ENCODE measurements around the gene MBOAT1. TPM values are rescaled to one million over a fixed set of nuclear protein-coding genes. Genes with fewer than 3 reads are reported as not detected.

MBOAT1 gene
- total RNA-seq, 4 donors from 2014 or later, result 9.6 to 24.3 (median 12.6) TPM

DNA sequence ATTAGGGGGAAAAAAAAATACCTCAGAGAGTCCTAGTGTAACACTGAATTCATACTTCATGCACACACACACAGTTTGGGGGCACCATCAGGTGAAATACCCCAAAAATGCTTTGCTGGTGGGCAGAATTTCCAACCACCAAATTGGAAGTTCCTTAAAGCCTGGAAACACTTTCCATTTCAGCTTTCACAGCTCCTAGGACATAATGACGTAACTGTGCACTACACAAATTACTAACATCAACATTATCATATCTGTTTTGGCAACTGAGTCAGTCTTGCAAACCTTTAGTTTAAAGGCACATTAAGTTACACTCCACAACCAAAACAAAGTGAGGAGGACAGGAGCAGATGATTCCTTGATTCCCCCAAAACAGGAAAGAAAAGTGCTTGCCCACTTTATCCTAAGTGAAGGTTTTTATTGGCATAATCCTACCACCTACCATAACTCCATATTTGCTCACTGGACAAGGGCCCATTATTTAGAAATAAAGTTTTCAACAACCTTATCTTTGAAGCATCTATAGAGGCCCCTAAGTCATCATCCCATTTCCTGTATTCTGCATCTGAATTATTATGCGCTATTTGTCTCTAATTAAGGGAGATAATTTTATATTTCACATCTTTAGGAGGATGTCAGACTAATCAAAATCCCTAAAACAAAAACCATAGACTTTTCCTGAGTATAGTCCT, 3.4 kb downstream of the MBOAT1 start:
- Histone ChIP-seq H3K4me1 (peaks cover 12 to 41% of the 10 kb centered on the region in 2 donors), H3K27me3 (no peaks in the 10 kb centered on the region), H3K27ac (no peak overlapping the region), H3K36me3 (no peaks in the 10 kb centered on the region), H3K4me3 (replicated peaks in 1 of 3) (no peak overlapping the region), H3K9me3 (no peaks in the 10 kb centered on the region)
- intact Hi-C loops (cut with DNase I), result no loop called here
- WGBS, 2 donors, result 81 to 84% methylated on average over 2 of the region's 2 CpGs
- TF ChIP-seq, protein P1, sequence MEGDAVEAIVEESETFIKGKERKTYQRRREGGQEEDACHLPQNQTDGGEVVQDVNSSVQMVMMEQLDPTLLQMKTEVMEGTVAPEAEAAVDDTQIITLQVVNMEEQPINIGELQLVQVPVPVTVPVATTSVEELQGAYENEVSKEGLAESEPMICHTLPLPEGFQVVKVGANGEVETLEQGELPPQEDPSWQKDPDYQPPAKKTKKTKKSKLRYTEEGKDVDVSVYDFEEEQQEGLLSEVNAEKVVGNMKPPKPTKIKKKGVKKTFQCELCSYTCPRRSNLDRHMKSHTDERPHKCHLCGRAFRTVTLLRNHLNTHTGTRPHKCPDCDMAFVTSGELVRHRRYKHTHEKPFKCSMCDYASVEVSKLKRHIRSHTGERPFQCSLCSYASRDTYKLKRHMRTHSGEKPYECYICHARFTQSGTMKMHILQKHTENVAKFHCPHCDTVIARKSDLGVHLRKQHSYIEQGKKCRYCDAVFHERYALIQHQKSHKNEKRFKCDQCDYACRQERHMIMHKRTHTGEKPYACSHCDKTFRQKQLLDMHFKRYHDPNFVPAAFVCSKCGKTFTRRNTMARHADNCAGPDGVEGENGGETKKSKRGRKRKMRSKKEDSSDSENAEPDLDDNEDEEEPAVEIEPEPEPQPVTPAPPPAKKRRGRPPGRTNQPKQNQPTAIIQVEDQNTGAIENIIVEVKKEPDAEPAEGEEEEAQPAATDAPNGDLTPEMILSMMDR (IDR thresholded peaks at IDR 0.05), result no peak
- no peak for TF ChIP-seq POLR2A (IDR thresholded peaks at IDR 0.05)
- no peak for DNase-seq

DNA sequence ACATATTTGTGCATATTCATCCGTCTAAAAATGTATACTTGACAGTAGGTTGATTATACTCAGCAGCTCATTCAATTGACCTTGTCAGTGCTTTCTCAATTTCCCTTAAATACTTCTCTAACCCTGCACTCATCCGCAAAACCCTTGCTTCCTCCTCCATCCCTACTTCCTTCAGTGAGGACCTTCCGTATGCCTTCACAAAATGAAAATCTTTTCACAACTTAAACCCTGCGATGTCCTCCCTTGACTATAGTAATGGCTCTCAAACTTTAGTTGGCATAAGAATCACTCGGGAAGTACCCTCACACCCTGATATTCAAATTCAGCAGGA, 5.2 kb downstream of the MBOAT1 start:
- 88 to 93% methylated on average over 5 of the region's 5 CpGs for WGBS, 2 donors
- intact Hi-C loops (cut with DNase I), result no loop called here
- no peak for DNase-seq
- peaks cover 21 to 50% of the 10 kb centered on the region in 2 donors for H3K4me1 ChIP-seq
- H3K9me3 ChIP-seq, result no peaks in the 10 kb centered on the region
- no peak overlapping the region for H3K27ac ChIP-seq
- no peak for TF ChIP-seq POLR2A (IDR thresholded peaks at IDR 0.05)
- TF ChIP-seq, protein P1 (IDR thresholded peaks at IDR 0.05), result no peak
- no peak overlapping the region for H3K4me3 ChIP-seq (replicated peaks in 1 of 3)
- no peaks in the 10 kb centered on the region for H3K27me3 ChIP-seq
- H3K36me3 ChIP-seq, result no peaks in the 10 kb centered on the region

DNA sequence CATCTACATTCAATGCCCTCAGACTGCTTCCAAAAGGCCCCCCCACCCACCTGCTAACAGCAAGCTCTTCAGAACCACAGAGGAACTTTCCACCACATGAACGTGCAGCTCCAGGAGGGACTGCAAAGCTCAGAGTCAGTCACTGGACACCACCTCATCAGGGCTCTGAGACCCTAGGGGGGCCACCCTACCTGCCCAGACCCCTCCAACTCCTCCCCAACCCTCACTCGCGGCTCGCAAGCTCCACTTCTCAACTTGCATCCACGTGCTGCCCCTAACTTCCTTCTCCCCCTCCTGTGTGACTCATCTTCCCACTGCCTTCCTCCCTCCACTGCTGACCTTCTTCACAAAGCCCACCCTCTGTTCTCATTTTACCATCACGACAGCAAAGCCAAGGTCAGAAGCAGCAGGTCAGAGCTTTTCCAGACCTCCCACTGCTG, 6.5 kb downstream of the MBOAT1 start:
- H3K9me3 ChIP-seq, result no peaks in the 10 kb centered on the region
- WGBS, 2 donors, result 74 to 89% methylated on average over 6 of the region's 6 CpGs
- peaks cover 20 to 60% of the 10 kb centered on the region in 2 donors for H3K4me1 ChIP-seq
- H3K4me3 ChIP-seq (replicated peaks in 1 of 3), result no peak overlapping the region
- no peak overlapping the region for H3K27ac ChIP-seq
- H3K27me3 ChIP-seq, result no peaks in the 10 kb centered on the region
- TF ChIP-seq POLR2A (IDR thresholded peaks at IDR 0.05), result no peak
- TF ChIP-seq, protein P1 (IDR thresholded peaks at IDR 0.05), result no peak
- no peak for DNase-seq
- no peaks in the 10 kb centered on the region for H3K36me3 ChIP-seq
- intact Hi-C loops (cut with DNase I), result no loop called here

DNA sequence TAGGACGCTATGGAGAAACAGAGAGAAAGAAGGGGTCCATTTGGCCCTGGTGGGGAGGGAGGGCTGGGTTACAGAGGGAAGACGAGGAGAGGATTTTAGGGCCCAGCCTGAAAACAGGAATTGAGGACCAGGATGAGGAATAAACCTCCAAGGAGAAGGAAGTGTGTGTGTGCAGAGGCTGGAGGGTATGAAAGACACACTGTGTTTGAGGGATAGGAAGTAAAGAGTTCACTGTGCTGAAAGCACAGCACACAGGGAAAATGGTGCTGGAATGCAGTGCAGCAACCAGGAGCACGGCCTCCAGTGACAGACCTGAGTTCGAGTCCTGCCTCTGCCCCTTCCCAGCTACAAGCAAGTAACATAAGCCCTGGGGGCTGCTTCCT, 7.8 kb downstream of the MBOAT1 start:
- Histone ChIP-seq H3K4me3 (replicated peaks in 1 of 3) (no peak overlapping the region), H3K36me3 (no peaks in the 10 kb centered on the region), H3K4me1 (peaks cover 20 to 49% of the 10 kb centered on the region in 2 donors), H3K9me3 (no peaks in the 10 kb centered on the region), H3K27me3 (no peaks in the 10 kb centered on the region), H3K27ac (peak overlapping the region; percentile 32 to 85 (median 56))
- TF ChIP-seq, protein P1 (IDR thresholded peaks at IDR 0.05), result no peak
- no peak for TF ChIP-seq POLR2A (IDR thresholded peaks at IDR 0.05)
- WGBS, 2 donors, result 88 to 92% methylated on average over 4 of the region's 4 CpGs
- intact Hi-C loops (cut with DNase I), result no loop called here
- no peak for DNase-seq

DNA sequence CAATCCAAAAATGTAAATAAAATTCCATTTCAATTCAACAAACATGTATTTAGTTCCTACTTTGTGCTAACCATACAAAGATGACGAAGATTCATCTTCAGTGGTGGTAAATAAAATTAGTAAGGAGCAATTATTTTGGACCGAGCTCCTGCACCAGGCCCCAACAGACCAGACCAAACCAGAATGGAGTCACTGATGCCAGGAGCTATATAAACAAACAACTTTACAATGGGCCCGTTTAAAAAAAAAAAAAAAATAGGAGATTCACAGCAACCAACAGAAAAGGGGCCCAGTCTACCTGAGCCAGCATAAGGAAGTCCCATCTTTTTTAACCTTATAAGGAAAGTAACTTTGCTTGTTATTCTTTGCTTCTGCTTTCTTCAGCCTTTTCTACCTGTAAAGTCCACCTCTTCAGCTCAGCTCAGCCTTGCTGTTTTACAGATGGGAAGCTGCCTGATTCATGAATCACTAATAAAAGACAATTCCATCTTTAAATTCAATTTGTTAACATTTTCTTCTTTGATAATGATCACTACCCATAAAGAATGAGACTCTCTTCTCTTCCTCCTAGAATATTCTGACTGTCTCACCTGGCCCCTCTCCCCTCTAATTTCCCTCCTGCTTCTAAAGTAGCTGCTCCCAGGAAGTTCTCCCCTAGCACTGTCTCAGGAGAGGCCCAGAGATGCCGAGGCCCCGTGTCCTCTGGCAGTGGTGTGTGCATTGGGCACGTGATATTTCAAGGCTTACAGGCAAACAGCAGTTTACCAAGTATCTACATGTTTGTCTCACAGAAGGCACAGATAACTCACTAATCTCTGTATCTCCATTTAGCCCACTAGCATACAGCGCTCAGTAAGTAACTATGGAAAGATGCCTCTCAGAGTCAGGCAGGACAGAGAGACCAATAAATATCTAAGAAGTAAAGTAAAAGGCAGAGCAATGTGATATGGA, 8.4 kb downstream of the MBOAT1 start:
- H3K36me3 ChIP-seq, result no peaks in the 10 kb centered on the region
- peaks cover 20 to 46% of the 10 kb centered on the region in 2 donors for H3K4me1 ChIP-seq
- WGBS, 2 donors, result 53 to 55% methylated on average over 7 of the region's 7 CpGs
- H3K9me3 ChIP-seq, result no peaks in the 10 kb centered on the region
- intact Hi-C loops (cut with DNase I), result no loop called here
- no peak for DNase-seq
- H3K4me3 ChIP-seq (replicated peaks in 1 of 3), result no peak overlapping the region
- peak in 1 of 2 donors; percentile 54 for TF ChIP-seq POLR2A (IDR thresholded peaks at IDR 0.05)
- TF ChIP-seq, protein P1 (IDR thresholded peaks at IDR 0.05), result no peak
- no peaks in the 10 kb centered on the region for H3K27me3 ChIP-seq
- peak overlapping the region; percentile 32 to 85 (median 56) for H3K27ac ChIP-seq
